Heart left ventricle (tissue), 16 donors: ENCODE measurements around the gene RAI1. TPM values are rescaled to one million over a fixed set of nuclear protein-coding genes. Genes with fewer than 3 reads are reported as not detected.
A peak's percentile ranks its signal among the peaks of the same experiment; 100 is the strongest.

Source experiments
- ATAC-seq, 4 donors: fragments of 200-7000 bp; cut with Tn5 transposase; one replicate each; pipeline ENCODE4 v1.9.1; 2020 to 2022; ENCODE audit warnings: moderate library complexity in 4 of 4, mild to moderate bottlenecking in 3 of 4, moderate number of reproducible peaks in 1 of 4
- DNase-seq, 5 donors: peaks; one replicate each; pipeline ENCODE4 v3.0.0-alpha.2; 2020
- H3K27ac ChIP-seq, 12 donors: fragments of 200-600 bp; sonication (generic) in 4 of 12; one replicate each; pipeline versions ENCODE4 v1.5.0 to v1.8.0; 2016 to 2022; ENCODE audit warnings: mild to moderate bottlenecking in 2 of 12
- H3K27me3 ChIP-seq, 9 donors: fragments of 200-600 bp; sonication (generic) in 2 of 9; one replicate each; pipeline versions ENCODE4 v1.5.1 to v1.8.0; 2016 to 2022; ENCODE audit warnings: mild to moderate bottlenecking in 3 of 9
- H3K36me3 ChIP-seq, 9 donors: fragments of 200-600 bp; sonication (generic) in 2 of 9; one replicate each; pipeline versions ENCODE4 v1.5.0 to v1.8.0; 2018 to 2022; ENCODE audit warnings: mild to moderate bottlenecking in 2 of 9
- H3K4me1 ChIP-seq, 12 donors: fragments of 200-600 bp; sonication (generic) in 4 of 12; one replicate each; pipeline versions ENCODE4 v1.5.0 to v1.8.0; 2016 to 2022; ENCODE audit warnings: mild to moderate bottlenecking in 3 of 12
- H3K4me3 ChIP-seq, 12 donors: fragments of 200-600 bp; sonication (generic) in 4 of 12; one replicate each; pipeline versions ENCODE4 v1.5.0 to v1.8.0; 2017 to 2022; ENCODE audit warnings: mild to moderate bottlenecking in 9 of 12, moderate library complexity in 4 of 12
- H3K9me3 ChIP-seq, 12 donors: fragments of 200-600 bp; sonication (generic) in 4 of 12; one replicate each; pipeline versions ENCODE4 v1.5.0 to v1.8.0; 2016 to 2022; ENCODE audit warnings: mild to moderate bottlenecking in 1 of 12
- POLR2A ChIP-seq, 2 donors: fragments of 450-650 bp; IDR thresholded peaks; one replicate each; pipeline ENCODE4 v1.6.1; 2017; ENCODE audit warnings: antibody characterized with exemption in 2 of 2, mild to moderate bottlenecking in 2 of 2, moderate library complexity in 2 of 2
- WGBS, 4 donors: extraction: QIAGEN DNeasy Blood & Tissue Kit in 2 of 4; methylation state at CpG; one replicate each; pipeline versions ENCODE4 v1.1.5 to v1.1.7; 2013 to 2018; 5-methylcytosine and 5-hydroxymethylcytosine counted together
- intact Hi-C, 10 donors: fragments of 100-400 bp; cut with DNase I; formaldehyde crosslinking; loops; one replicate each; pipeline versions ENCODE4 v1.11.1 to v1.14.2; 2022
- polyA plus RNA-seq, 2 donors: library from polyadenylated mRNA; stranded (reverse); fragments of 200-250 nt; gene quantifications; one replicate each; pipeline ENCODE4 v1.2.3, GENCODE V29; 2013
- total RNA-seq, 9 donors: library from RNA; depleted of rRNA in 2 of 9; stranded (reverse); fragments of >200 nt in 2 of 9; fragmentation: NEBNext Ultra II Directional in 3 of 9; extraction: Animal tissue kit (Norgen Biotek cat#: 25700) in 3 of 9; gene quantifications; one replicate each; pipeline versions ENCODE4 v1.1.0 to v1.2.4, GENCODE V29; 2016 to 2023
- TF ChIP-seq, protein P1 (sequence below), 12 donors: fragments of 200-600 bp; sonication (generic) in 4 of 12; IDR thresholded peaks; one replicate each; pipeline versions ENCODE4 v1.5.0 to v1.8.0; 2018 to 2022; ENCODE audit warnings: antibody characterized with exemption in 12 of 12, mild to moderate bottlenecking in 5 of 12
- donor health status: ischemic (EF 13 %, LVEDD 7.1; RV severe dilation, severe dysfunction).
- donor health status: healthy with polysubstance abuse.
- donor health status: DM: no; HTN: yes; CAD: no.
- donor health status: DM: no; HTN: no; CAD: no.
- donor health status: ischemic (EF 25% LVEDD 6.9; RV normal size, moderate dysfunction).
- donor health status: ischemic (EF 25% LVEDD 5.7; RV mildly dilated, moderate dysfunction).
- donor health status: healthy.
- donor health status: DM: yes; HTN: yes; CAD: no.
- donor health status: ischemic (EF 35%, LVEDD 5.7; RV mildly dilated, moderate dysfunction).
- donor health status: nonischemic (EF 11% LVEDD 7.7; RV severe dilation, severe dysfunction).
- donor health status: DM: yes; HTN: yes; CAD: no.
- donor health status: PGD.
- donor health status: ischemic (EF 29% LVEDD 5.4; RV normal size, mild dysfunction).
- donor health status: nonischemic (EF 23%, LVEDD 6.1; RV moderate dilation, normal function).

Gene RAI1
- total and polyA plus RNA-seq, 11 donors = 15.1 to 37.2 (median 20.8) TPM

DNA sequence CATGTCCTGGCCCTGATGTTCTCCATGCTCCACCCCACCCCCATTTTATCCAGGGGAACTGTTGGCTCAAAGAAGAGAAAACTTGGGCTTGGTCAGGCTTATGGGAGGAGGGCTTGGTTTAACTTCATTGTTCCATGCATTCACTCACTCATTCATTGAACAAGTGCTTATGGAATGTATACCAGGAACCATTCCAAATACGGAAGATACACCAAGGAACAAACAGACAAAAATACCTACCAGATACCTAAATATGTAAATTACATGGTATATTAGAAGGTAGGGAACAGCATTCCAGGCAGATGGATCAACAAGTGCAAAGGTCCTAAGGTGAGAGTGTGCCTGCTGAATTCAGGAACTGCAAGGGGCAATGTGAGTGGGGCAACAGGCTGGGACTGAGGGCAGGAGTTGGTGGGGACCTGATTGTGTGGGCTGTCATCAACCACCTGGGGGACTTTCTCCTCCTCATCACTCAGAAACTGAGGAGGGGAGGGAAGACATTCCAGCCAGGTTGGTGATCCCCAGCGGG lies 39.9 kb downstream of the RAI1 start:
- TF ChIP-seq, protein P1, sequence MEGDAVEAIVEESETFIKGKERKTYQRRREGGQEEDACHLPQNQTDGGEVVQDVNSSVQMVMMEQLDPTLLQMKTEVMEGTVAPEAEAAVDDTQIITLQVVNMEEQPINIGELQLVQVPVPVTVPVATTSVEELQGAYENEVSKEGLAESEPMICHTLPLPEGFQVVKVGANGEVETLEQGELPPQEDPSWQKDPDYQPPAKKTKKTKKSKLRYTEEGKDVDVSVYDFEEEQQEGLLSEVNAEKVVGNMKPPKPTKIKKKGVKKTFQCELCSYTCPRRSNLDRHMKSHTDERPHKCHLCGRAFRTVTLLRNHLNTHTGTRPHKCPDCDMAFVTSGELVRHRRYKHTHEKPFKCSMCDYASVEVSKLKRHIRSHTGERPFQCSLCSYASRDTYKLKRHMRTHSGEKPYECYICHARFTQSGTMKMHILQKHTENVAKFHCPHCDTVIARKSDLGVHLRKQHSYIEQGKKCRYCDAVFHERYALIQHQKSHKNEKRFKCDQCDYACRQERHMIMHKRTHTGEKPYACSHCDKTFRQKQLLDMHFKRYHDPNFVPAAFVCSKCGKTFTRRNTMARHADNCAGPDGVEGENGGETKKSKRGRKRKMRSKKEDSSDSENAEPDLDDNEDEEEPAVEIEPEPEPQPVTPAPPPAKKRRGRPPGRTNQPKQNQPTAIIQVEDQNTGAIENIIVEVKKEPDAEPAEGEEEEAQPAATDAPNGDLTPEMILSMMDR (IDR thresholded peaks at IDR 0.05) = no peak
- no peak for TF ChIP-seq POLR2A (IDR thresholded peaks at IDR 0.05)
- H3K27ac ChIP-seq = no peak overlapping the region
- no peaks in the 10 kb centered on the region for H3K9me3 ChIP-seq
- peaks cover 0 to 16% (median 0%) of the 10 kb centered on the region in 9 donors for H3K27me3 ChIP-seq
- 89 to 95% (median 93%) methylated on average over 2 of the region's 2 CpGs for WGBS, 4 donors
- H3K4me3 ChIP-seq = no peak overlapping the region
- ATAC-seq = no peak
- intact Hi-C loops = loop anchor here in 2 of 10 donors (5.0 kb wide), 1 partner anchor 34 kb away; no protein-coding TSS in a partner anchor
- peaks cover 0 to 76% (median 32%) of the 10 kb centered on the region in 12 donors for H3K4me1 ChIP-seq
- H3K36me3 ChIP-seq = no peaks in the 10 kb centered on the region
- DNase-seq = no peak

DNA sequence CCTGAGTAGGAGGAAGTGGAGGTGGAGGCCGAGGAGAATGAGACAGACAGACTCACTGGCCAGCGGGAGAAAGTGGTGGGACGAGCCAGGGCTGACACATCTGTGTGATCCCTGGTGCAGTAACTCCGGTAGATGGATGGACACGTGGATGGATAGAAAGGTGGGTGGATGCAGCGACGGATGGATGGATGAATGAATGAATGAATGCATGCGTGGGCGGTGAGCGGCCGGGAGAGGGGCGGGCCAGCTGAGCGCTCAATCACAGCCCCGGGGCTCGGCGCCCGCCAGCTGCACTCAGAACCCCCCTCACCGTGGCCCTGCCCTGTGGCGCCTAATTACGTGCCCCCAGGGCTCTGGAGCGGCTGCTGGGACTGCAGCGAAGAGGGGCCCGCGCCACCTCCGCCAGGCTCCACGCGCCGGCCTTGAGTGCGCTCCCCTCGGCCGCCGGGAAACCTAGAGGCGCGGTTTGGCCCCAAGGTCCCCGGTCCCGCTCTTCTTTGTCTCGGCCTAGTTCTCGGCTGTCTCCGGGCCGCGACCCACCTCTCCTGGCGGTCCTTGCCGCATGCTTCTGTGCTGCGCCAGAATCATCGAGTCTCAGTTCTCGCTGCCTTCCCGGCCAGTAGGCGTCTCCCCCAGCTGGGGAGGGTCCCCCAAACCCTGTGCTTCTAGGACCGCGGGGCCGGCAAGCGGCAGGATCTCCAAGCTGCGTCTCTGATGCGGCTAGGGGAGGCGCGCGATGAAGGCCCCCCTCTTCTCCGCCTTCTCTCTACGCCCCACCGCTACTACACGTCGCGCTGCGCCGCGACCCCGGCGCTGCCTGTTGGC lies 41.0 kb downstream of the RAI1 start:
- Histone ChIP-seq H3K9me3 (no peaks in the 10 kb centered on the region), H3K4me3 (peak overlapping the region in 7 of 12 donors; percentile 2 to 73 (median 56)), H3K27ac (peak overlapping the region in 1 of 12 donors; percentile 78), H3K36me3 (no peaks in the 10 kb centered on the region), H3K4me1 (peaks cover 0 to 72% (median 34%) of the 10 kb centered on the region in 12 donors), H3K27me3 (peaks cover 0 to 16% (median 0%) of the 10 kb centered on the region in 9 donors)
- WGBS, 4 donors = 67 to 83% (median 80%) methylated on average over 58 to 68 of the region's 68 CpGs
- ATAC-seq = no peak
- no peak for TF ChIP-seq POLR2A (IDR thresholded peaks at IDR 0.05)
- TF ChIP-seq, protein P1 (IDR thresholded peaks at IDR 0.05) = no peak
- no peak for DNase-seq
- intact Hi-C loops = loop anchor here in 2 of 10 donors (5.0 kb wide), 1 partner anchor 35 kb away; no protein-coding TSS in a partner anchor

DNA sequence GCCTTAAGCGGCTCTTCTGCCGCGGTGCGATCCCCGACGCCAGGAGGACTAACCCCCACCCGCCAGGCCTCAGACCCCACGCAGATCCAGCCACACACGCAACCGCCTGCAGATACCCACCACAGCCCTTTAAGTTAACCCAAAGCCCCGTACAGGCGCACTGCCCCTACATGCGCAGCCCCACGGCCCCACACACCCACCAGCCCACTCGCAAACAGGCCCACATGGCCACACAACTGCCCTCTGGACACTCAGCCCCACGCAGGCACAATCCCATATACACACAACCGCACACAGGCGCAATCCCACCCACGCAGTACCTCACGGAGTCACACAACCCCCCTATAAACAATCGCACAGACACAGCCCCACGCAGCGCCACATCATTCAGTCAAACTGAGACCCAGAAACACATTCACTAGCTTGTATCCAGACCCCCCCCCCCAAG lies 41.7 kb downstream of the RAI1 start:
- TF ChIP-seq POLR2A (IDR thresholded peaks at IDR 0.05) = no peak
- TF ChIP-seq, protein P1 (IDR thresholded peaks at IDR 0.05) = no peak
- Histone ChIP-seq H3K4me3 (peak overlapping the region in 8 of 12 donors; percentile 54 to 73 (median 57)), H3K27ac (peak overlapping the region in 1 of 12 donors; percentile 78), H3K36me3 (no peaks in the 10 kb centered on the region), H3K9me3 (no peaks in the 10 kb centered on the region), H3K4me1 (peaks cover 0 to 69% (median 34%) of the 10 kb centered on the region in 12 donors), H3K27me3 (peaks cover 0 to 16% (median 0%) of the 10 kb centered on the region in 9 donors)
- no peak for ATAC-seq
- intact Hi-C loops = loop anchor here in 2 of 10 donors (5.0 kb wide), 1 partner anchor 36 kb away; no protein-coding TSS in a partner anchor
- DNase-seq = no peak
- WGBS, 4 donors = 61 to 75% (median 68%) methylated on average over 23 of the region's 23 CpGs
